A549 (cell line): ENCODE measurements around the gene WNT7B.

Experiments used
- FOSB ChIP-seq: fragments of 250-450 bp; sonication (Bioruptor Pico); IDR thresholded peaks from 2 replicates; pipeline ENCODE4 v1.5.0; 2020; ENCODE audit warnings: mild to moderate bottlenecking, moderate library complexity
- POLR2A ChIP-seq: IDR thresholded peaks from 2 replicates; pipeline ENCODE4 v1.6.1; 2012; ENCODE audit warnings: mild to moderate bottlenecking, low read length
- SMC3 ChIP-seq: fragments of >200 bp; sonication (Bioruptor Twin); formaldehyde crosslinking; IDR thresholded peaks from 3 replicates; pipeline ENCODE4 v1.6.1; 2018; ENCODE audit warnings: inconsistent platforms
- TF ChIP-seq, protein P1 (sequence below): fragments of >200 bp; sonication (Bioruptor Twin); formaldehyde crosslinking; IDR thresholded peaks from 3 replicates; pipeline ENCODE4 v1.5.1; 2016

DNA sequence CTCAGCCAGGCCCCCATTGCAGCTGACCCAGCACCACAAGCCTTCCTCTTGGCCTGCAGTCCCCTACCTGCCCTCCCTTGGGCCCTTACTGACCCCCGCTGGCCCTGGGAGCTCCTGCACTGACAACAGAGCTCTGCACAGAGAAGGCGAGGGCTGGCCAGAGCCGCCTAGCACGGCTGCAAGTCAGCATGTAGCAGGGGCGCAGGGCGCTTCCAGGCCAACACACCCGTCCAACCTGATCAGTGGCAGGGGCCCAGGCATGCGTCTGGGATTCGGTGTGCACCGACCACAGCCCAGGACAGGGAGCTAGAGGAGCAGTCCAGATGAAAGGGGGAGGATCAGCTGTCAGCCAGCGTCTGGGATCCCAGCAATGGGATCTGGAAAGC, 7.6 kb downstream of the WNT7B start:
- no peak for TF ChIP-seq FOSB (CRISPR knock-in tag)
- TF ChIP-seq POLR2A: no peak
- TF ChIP-seq SMC3: no peak
- TF ChIP-seq, protein P1, sequence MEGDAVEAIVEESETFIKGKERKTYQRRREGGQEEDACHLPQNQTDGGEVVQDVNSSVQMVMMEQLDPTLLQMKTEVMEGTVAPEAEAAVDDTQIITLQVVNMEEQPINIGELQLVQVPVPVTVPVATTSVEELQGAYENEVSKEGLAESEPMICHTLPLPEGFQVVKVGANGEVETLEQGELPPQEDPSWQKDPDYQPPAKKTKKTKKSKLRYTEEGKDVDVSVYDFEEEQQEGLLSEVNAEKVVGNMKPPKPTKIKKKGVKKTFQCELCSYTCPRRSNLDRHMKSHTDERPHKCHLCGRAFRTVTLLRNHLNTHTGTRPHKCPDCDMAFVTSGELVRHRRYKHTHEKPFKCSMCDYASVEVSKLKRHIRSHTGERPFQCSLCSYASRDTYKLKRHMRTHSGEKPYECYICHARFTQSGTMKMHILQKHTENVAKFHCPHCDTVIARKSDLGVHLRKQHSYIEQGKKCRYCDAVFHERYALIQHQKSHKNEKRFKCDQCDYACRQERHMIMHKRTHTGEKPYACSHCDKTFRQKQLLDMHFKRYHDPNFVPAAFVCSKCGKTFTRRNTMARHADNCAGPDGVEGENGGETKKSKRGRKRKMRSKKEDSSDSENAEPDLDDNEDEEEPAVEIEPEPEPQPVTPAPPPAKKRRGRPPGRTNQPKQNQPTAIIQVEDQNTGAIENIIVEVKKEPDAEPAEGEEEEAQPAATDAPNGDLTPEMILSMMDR: no peak
